G401 (cell line): Measurements from ENCODE around the gene C19orf81. TPM values are rescaled to one million over a fixed set of nuclear protein-coding genes. Genes with fewer than 3 reads are reported as not detected.

Experiments used
- DNase-seq: peaks from one replicate; pipeline ENCODE4 v3.0.0-alpha.2; 2015; ENCODE audit warnings: low spot score
- in situ Hi-C: cut with HindIII; loops from 2 replicates; pipeline ENCODE4 v1.10.0; 2016; ENCODE audit warnings: low sequenced_read_pairs, mixed read lengths
- total RNA-seq: library from RNA; depleted of rRNA; stranded (reverse); fragments of >200 nt; shearing (Covaris generic); gene quantifications from 2 replicates; pipeline ENCODE4 v1.2.3, GENCODE V29; 2014

C19orf81 gene
- total RNA-seq, 1 experiment from 2014 or later: 10.0 TPM

DNA sequence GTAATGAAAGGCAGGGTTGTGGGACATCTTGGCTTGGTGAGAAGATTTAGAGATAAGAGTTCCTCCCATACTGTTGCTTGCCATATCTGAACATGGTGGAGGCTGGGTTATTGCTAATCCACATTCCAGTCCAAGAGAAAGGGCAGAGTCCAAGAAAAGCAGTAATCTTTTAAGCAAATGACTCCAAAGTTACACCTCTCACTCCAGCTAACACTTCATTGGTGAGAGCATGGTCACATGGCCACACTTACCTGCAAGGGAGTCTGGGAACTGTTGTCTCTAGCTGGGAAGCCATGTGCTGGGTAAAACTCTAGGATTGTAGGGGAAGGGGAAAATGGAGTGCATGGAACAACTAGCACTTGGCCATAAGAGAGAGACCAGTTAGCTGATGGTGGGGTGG, 5.6 kb downstream of the C19orf81 start:
- DNase-seq: no peak
- in situ Hi-C loops: no loop called here

DNA sequence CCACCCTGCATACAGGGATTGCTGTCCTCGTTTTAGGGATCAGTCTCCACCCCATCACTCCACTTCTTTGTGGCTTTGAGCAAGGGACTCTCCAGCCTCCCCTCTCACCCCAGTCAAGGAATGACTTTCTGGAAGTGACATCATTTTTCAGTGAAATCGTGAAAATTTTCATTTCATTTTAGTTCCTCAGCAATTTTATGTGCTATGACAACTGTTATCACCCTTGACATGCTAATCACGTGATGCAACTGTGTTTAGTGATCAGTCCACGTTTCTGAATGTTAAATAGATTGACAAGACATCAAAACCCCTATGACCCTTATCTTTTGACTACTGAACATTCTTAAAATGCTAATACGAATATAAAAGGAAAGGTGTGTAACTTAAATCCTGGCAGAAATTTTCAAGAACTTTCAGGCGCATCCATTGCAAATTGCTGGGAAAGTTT, 8.0 kb downstream of the C19orf81 start:
- DNase-seq: no peak
- in situ Hi-C loops: no loop called here

DNA sequence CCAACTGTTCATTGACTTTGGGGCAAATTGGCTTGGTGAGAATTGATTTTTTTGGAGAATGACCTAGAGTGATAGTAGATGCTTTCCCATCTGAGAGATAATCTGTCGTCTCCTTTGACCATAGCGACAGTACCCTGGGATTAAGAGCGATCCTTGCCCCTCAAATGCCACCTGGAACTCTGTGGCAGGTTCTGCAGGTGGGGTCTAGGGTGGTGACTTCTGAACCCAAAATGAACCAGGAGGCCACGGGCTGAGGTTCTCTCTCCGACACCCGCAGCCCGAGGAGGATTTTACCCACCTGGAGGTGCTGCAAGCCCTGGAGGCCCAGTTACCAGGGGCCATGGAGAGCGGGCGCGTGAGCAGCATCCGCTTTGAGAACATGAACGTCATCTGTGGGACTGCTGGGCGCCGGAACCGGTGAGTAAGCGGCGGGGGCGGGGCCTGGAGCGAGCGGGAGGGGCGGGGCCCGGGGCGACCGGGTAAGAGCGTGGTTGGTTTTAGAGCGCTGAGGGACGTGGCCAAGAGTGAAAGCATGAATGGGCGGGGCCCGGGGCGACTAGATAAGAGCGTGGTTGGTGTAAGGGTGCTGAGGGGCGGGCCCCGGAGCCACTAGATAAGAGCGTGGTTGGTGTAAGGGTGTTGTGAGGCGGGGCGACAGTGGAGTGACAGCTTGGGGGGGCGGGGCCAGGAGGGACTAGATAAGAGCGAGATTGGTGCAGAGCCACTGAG, 8.6 kb downstream of the C19orf81 start:
- peak; percentile 100 for DNase-seq
- in situ Hi-C loops: no loop called here

DNA sequence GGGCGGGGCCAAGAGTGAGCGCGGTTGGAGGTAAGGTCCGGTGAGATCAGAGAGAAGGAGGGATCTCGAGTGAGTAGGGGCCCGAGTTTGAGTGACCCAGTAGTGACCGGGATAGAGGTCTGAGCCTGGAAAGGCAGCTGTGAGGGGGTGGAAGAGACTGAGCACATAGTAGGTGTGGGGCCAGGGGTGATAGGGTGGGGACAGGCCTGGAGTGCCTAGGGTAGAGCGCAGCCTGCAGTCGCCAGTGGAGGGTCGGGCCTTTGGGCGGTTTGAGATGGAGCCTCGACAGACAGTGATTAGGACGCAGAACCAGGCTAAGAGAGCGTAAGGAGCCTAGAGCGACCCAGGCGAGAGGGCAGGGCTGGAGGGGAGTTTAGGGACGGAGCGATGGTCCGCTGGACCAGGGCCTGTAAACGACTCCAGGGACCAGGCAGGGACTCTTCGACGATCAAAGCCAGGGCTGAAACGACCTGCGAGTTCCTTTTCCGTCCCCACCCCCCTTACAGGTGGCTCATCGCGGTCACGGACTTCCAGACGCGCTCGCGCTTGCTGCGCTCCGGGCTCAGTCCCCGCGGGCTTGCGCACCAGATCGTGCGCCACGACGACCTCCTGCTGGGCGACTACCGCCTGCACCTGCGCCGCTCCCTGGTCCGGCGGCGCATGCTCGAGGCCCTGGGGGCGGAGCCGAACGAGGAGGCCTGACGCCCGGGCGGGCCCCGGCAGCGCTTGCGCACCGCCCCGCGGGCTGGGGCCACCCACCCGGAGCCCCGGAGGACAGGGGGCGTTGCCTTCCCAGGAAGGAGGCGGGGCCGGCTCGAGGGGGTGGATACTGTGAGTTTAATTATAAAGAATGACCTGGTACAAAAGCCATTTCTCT, 9.4 kb downstream of the C19orf81 start:
- in situ Hi-C loops: no loop called here
- DNase-seq: peak; percentile 91

DNA sequence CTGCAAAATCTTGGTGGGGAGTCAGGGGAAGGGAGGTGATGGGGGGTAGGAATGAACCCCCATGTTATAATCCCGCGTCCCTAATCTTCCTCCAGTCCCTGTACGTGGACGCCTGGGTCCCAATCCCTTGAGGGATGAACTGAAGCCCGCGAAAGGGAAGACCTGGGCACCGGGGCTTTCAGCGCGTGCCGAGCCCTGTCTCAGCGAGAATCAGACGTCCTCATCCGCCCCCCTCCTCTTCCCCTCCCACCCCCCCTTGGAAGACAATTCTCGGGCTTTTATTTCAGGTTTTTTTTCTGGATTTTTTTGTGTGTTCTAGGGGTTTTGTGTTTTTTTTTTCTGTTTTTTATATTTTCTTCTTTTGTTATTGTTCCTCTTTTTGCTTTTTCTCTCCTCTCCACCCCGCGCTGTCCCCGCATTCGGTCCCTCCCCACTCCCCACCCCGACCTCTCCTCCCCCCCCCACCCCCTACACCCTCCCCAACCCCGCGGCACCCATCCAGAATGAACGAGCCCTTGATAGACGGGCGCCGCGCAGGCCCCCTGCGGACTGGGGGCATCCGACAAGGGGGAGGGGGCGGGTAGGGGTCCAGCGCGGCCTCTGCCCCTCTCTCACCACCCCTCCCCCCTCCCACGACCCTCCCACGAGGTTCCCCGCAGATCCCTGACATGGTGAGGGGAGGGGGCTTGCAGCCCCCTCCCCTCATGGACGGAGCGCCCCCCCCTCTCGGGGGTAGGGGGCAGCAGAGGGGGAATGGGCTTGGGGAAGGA, 10.3 kb downstream of the C19orf81 start:
- in situ Hi-C loops: no loop called here
- DNase-seq: no peak

DNA sequence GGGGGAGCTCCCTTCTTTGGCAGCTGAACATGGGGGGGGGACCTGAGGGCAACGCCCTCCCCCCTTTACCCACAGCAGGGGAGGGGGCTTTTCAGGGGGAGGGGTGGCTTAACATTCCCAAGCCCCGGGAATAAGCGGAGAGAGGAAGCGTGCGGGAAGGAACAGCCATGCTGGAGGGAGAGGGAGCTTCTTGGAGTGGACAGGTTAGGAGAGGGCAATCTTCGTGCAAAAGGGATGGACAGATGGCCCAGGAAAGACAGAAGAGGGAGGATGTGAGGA, 10.8 kb downstream of the C19orf81 start:
- no peak for DNase-seq
- in situ Hi-C loops: no loop called here

GRCh38 chr19:50661023-50661422, 11.8 kb downstream of the C19orf81 start:
- DNase-seq: no peak
- in situ Hi-C loops: no loop called here

- DNase-seq: no peak
- in situ Hi-C loops: no loop called here
Observed at GRCh38 chr19:50661766-50662650, 12.8 kb downstream of the C19orf81 start.

GRCh38 chr19:50662651-50663481, 13.6 kb downstream of the C19orf81 start:
- no peak for DNase-seq
- in situ Hi-C loops: no loop called here

- no peak for DNase-seq
Observed at GRCh38 chr19:50663482-50663790, 14.2 kb downstream of the C19orf81 start.

DNA sequence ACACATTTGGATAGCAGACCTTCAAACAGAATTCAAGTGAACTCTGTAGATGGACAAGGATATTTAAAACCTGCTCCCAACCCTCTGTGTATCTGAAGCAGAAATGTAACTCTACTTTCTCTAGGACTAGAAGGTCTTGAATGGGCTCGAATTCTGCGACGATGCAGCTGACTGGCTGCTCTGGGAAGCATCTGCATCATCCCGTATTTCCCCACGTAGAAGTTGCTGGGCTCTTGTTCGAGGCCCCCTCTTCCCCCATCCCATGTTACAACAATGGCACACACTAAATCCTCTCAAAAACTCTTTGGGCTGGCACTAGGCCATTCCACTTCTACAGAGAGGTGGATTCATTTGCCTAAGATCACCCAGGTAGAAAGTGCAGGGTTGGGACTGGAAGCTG, 15.0 kb downstream of the C19orf81 start:
- in situ Hi-C loops: no loop called here
- no peak for DNase-seq

More at GRCh38 chr19:50663482-50663790, 14.2 kb downstream of the C19orf81 start:
- in situ Hi-C loops: no loop called here

GRCh38 chr19:50666346-50667176, 17.3 kb downstream of the C19orf81 start:
- in situ Hi-C loops: no loop called here
- no peak for DNase-seq

GRCh38 chr19:50667177-50667758, 18.0 kb downstream of the C19orf81 start:
- in situ Hi-C loops: no loop called here
- no peak for DNase-seq

GRCh38 chr19:50667759-50668231, 18.6 kb downstream of the C19orf81 start:
- in situ Hi-C loops: no loop called here
- no peak for DNase-seq

DNA sequence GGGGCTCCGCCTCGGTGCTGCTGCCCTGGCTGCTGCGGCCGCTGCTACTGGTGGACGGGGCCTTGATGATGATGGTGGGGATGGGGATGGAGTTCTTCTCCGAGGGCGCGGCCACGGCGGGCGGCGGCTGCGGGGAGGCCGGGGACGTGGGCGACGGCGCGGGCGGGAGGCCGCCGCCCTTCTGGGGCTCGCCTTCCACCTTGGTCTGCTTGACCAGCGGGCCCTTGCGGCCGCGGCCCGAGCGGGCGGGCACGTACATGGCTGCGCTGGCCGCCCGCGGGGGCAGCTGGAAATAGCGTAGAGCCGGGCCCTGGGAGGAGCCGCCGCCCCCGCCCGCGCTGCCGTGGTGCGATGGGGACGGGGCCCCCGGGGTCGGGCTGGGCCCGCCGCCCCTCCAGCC, 19.2 kb downstream of the C19orf81 start:
- DNase-seq: no peak
- in situ Hi-C loops: no loop called here

DNA sequence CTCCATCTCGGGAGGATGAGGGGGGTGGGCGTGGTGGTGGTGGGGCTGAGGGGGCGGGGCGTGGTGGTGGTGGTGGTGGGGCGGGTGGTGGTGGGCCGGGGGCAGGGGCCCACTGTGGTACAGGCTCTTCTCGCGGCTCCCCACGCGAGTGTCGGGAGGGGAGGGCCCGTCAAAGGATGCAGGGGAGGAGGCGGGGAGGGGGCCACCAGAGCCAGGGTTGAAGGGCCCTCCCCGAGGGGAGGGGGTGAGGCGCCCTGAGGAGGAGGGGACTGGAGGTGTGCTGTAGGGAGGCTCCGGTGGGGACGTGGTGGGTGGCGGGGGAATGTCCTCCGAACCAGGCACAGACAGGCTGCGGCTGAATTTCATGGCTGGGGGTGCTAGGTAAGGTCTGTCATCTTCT, 19.6 kb downstream of the C19orf81 start:
- in situ Hi-C loops: no loop called here
- DNase-seq: no peak
